Measurements from ENCODE around the gene CYGB. TPM values are rescaled to one million over a fixed set of nuclear protein-coding genes. Genes with fewer than 3 reads are reported as not detected.
A peak's percentile ranks its signal among the peaks of the same experiment; 100 is the strongest.

Gene CYGB
- total and polyA plus RNA-seq, 2 of the 13 experiments (the other 11 are each of a cell fraction or from before 2014, with no cell fraction given), result 18.9 to 27.1 TPM

- 0 out of 2 replicates have a peak, but pooled peaks have one; percentile 78 for TF ChIP-seq ZNF563 (CRISPR knock-in tag; IDR thresholded peaks at IDR 0.05)
- TF ChIP-seq ZNF354B (CRISPR knock-in tag; IDR thresholded peaks at IDR 0.05), result 0 out of 2 replicates have a peak, but pooled peaks have one; percentile 74
- TF ChIP-seq ZNF746 (CRISPR knock-in tag; IDR thresholded peaks at IDR 0.05), result no peak
- TF ChIP-seq CENPX (CRISPR knock-in tag; IDR thresholded peaks at IDR 0.05), result no peak
- no peak; the same call in 1 of the 2 replicates for TF ChIP-seq ZNF605 (CRISPR knock-in tag; IDR thresholded peaks at IDR 0.05)
- no peak for TF ChIP-seq ZNF30 (CRISPR knock-in tag; IDR thresholded peaks at IDR 0.05)
- no peak for TF ChIP-seq NR0B2 (CRISPR knock-in tag; IDR thresholded peaks at IDR 0.05)
- 0 out of 2 replicates have a peak, but pooled peaks have one; percentile 26 for TF ChIP-seq ZNF547 (CRISPR knock-in tag; IDR thresholded peaks at IDR 0.05)
- TF ChIP-seq KMT2A (CRISPR knock-in tag; IDR thresholded peaks at IDR 0.05), result no peak
- TF ChIP-seq AKAP8 (CRISPR knock-in tag; IDR thresholded peaks at IDR 0.05), result no peak
- TF ChIP-seq ZNF674 (CRISPR knock-in tag; IDR thresholded peaks at IDR 0.05; ENCODE audit: low read depth), result 0 out of 2 replicates have a peak, but pooled peaks have one; percentile 83
- peak; percentile 51; the same call in 1 of the 2 replicates for TF ChIP-seq ZSCAN31 (CRISPR knock-in tag; IDR thresholded peaks at IDR 0.05; ENCODE audit: low read depth)
- peak; percentile 57; the same call in 1 of the 2 replicates for TF ChIP-seq ZFY (CRISPR knock-in tag; IDR thresholded peaks at IDR 0.05)
- TF ChIP-seq POGZ (CRISPR knock-in tag; IDR thresholded peaks at IDR 0.05), result no peak
- TF ChIP-seq DNMT1 (CRISPR knock-in tag; IDR thresholded peaks at IDR 0.05), result 0 out of 2 replicates have a peak, but pooled peaks have one; percentile 22
- TF ChIP-seq ZNF543 (CRISPR knock-in tag; IDR thresholded peaks at IDR 0.05), result 0 out of 2 replicates have a peak, but pooled peaks have one; percentile 42
- TF ChIP-seq ZNF784 (CRISPR knock-in tag; IDR thresholded peaks at IDR 0.05; ENCODE audit: borderline replicate concordance), result no peak
- TF ChIP-seq HNF4A (CRISPR knock-in tag; IDR thresholded peaks at IDR 0.05), result 0 out of 2 replicates have a peak, but pooled peaks have one; percentile 30
- TF ChIP-seq SNAPC4 (CRISPR knock-in tag; IDR thresholded peaks at IDR 0.05), result no peak
- TF ChIP-seq SP4 (CRISPR knock-in tag; IDR thresholded peaks at IDR 0.05), result no peak
- TF ChIP-seq HOXA3 (CRISPR knock-in tag; IDR thresholded peaks at IDR 0.05), result peak; percentile 4
- TF ChIP-seq ASH2L (IDR thresholded peaks at IDR 0.05; ENCODE audit: insufficient read length, low read depth, low read length), result no peak
- TF ChIP-seq NONO (IDR thresholded peaks at IDR 0.05), result no peak
- no peak for TF ChIP-seq NONO (CRISPR knock-in tag; conservative IDR thresholded peaks at IDR 0.05)
Measured at GRCh38 chr17:76529224-76530094, 8.1 kb downstream of the CYGB start (continued).
